KG1 (cell line): ENCODE measurements around the gene OR2S2.
"Not testable (repeated sequence)": the region's sequence is repeated elsewhere in the genome, so short reads cannot be mapped to it uniquely, and the experiment has no call there.

Experiments used
- DNase-seq: peaks from one replicate; lab custom pipeline; 2025; lab: John Stamatoyannopoulos, UW

The OR2S2 gene

DNA sequence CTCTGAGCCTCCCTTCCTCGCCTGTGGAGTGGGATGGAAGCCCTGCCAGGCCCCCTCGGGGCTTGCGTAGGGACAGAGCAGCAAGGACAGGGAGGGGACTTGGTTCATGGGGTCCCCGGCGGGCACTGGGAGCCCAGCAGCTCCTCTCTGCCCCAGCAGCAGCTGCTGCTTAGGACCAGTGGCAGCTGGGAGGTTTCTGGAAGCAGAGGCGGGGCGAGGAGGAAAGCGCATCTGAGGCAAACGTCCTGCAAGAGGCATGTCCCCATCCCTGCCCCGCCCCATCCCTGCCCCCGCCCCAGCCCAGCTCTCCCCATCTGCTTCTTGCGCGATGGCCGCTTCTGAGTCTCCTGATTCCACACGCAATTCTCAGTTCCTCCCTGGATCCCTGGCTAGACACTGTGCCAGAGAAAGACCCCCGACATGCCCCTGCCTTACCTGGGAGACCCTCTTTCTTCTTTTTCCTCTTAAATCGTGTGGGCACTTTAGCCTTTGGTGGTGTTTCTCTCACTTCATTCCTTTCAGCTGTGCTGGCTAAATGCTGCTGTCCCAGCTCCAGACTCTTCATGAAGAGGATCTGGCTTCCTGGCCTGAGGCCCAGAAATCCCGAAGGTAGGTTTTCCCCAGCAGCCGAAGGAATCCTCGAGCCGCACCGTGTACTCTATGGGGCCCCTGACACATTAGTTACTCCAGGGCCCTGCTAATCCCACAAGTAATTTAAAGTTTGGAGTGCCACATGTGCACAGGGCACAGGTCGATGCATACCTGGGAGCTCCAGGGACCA is 4.4 kb upstream of the OR2S2 start:
- no peak for DNase-seq

- no peak for DNase-seq
Measured at GRCh38 chr9:35960039-35960655, 2.2 kb upstream of the OR2S2 start.

GRCh38 chr9:35956651-35957050 is 1.3 kb downstream of the OR2S2 start:
- DNase-seq, result no peak

- peak; percentile 37 for DNase-seq
Measured at GRCh38 chr9:35954942-35955546, 2.9 kb downstream of the OR2S2 start.

DNA sequence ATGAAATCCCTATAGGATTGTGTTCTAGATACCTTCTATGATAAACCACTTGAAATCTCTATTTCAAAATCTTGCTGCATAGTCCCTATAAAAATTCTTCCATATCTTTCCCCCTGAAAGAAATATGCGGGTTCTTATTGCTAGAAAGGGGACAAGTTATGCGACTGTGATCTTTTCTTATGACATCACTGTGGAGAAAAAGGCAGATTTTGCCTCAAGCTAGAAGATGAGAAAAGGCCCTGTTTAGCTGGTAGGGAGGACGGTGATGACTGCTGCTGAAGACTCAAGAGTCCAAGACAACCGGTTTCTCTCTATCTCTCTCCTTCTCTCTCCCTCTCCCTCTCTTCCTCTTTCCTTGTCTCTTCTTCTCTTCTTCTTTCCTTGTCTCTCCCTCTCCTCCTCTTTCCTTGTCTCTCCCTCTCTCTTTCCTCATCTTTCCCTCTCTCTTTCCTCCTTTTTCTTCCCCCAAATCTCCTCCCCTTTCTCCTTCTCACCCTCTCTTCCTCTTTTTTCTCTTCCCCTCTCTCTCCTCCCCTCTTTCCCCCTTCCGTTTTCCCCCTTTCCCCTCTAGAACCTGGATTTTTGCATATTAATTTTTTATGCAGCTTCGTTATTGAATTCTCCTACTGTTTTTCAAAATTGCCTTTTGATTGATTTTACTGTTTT is 5.3 kb downstream of the OR2S2 start:
- DNase-seq, result no peak

DNA sequence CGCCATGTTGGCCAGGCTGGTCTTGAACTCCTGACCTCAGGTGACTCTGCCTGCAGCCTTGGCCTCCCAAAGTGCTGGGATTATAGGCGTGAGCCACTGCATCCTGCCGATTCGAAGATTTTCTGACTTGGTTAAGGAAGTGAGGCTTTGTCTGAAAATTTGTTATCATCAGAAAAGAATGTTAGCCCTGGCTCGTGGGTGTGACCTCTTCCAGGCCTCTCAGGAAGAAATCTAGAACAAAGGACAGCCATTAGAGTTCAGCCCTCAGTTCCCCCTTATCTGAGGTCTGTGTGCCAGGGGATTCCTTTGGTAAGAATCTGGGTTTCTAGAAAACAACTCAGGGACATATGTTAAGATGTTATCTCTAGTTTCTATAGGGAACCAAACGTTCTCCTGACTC is 6.2 kb downstream of the OR2S2 start:
- DNase-seq, result no peak

GRCh38 chr9:35948901-35949318 is 9.0 kb downstream of the OR2S2 start:
- DNase-seq, result no peak

DNA sequence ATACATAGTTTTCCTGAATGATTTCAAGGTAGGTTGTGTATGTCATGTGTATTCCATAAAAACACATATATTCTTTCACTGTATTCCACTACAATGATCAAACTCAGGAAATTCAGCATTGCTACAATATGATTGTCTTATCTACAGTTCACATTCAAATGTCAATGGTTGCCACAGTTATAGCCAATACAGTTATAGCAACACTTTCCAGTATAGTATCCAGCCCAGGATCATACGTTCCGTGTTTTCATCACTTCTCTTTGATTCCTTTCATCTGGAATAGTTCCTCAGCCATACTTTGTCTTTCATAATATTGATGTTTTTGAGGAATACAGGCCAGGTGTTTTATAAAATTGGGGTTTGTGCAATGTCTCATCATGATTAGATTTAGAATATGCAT is 9.5 kb downstream of the OR2S2 start:
- no peak for DNase-seq

- DNase-seq, result peak; percentile 10
Measured at GRCh38 chr9:35945341-35946018, 12.5 kb downstream of the OR2S2 start.

DNA sequence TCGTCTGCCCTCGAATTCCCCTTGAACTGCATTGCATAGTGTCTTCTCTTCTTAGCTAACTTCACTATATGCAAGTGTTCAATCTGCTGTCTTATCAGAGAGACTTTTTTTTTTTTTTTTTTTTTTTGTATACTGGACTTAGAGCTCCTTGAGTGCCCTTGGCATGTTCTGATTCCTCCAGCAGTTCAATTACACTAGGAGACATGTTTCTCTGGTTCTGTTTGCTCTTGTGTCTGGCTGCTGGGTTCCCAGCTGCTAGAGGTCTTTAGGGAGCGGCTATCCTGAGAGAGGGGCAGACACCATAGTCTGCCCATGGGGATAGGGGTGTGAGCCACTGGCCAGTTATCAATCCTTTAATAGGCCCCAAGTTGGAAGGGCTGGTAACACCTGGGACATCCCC is 13.1 kb downstream of the OR2S2 start:
- DNase-seq, result no peak

GRCh38 chr9:35944173-35944572 is 13.8 kb downstream of the OR2S2 start:
- no peak for DNase-seq

DNA sequence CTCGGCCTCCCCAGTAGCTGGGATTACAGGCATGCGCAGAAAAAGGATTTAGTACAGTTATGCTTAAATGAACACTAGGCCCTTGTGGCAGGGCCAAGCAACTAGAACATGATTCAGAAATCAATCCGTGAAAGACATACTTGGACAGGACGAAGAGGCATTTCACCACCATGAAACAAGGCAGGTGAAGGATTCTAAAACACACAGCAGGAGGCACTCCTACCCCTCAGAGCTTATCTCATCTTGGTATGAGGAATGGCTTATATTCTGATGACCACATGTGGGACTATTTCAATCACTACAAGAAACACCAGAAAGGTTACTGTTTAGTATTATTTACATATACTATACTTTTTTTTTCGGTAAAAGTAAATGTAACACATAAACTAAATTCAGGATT is 15.7 kb downstream of the OR2S2 start:
- DNase-seq, result no peak

DNA sequence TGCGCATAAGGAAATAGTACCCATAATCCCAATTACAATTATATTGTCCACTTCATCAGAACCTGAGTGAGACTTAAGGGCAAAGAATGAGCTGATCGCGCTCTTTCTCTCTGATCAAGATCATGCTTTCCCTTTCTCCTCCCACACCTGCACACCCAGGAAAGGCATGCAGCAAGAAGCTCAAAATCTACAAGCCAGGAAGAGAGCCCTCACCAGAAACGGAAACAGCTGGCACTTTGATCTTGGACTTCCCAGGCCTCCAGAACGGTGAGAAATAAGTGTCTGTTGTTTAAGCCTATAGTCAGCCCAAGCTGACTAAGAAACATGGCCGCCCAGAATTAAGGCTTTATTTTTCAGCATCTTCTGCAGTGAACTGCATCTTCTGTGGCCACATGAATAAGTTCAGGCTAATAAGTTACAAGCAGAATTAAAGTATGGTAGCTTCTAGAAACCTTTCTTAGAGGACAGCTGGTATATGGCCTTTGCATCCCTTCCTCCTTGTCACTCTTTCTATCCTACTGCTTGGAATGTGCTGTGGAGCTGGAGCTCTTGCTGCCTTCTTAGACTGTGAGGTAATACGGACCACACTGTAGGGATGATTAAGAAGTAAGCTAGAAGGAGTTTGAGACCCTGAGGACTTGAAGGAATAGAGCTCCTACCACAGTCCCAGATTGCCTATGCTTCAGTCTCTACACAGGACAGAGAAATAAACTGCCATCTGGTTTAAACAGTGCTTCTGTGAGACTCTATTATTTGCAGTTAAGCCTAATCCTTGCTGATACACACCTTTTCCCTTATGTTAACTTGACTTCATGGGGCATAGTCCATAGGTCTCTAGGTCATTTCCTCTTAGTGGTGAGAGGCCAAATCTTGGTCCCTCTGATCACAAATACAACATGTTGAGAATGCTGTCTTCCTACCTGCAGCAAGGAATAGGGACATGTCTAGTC is 17.2 kb downstream of the OR2S2 start:
- DNase-seq, result no peak

GRCh38 chr9:35939679-35940250 is 18.2 kb downstream of the OR2S2 start:
- no peak for DNase-seq

DNA sequence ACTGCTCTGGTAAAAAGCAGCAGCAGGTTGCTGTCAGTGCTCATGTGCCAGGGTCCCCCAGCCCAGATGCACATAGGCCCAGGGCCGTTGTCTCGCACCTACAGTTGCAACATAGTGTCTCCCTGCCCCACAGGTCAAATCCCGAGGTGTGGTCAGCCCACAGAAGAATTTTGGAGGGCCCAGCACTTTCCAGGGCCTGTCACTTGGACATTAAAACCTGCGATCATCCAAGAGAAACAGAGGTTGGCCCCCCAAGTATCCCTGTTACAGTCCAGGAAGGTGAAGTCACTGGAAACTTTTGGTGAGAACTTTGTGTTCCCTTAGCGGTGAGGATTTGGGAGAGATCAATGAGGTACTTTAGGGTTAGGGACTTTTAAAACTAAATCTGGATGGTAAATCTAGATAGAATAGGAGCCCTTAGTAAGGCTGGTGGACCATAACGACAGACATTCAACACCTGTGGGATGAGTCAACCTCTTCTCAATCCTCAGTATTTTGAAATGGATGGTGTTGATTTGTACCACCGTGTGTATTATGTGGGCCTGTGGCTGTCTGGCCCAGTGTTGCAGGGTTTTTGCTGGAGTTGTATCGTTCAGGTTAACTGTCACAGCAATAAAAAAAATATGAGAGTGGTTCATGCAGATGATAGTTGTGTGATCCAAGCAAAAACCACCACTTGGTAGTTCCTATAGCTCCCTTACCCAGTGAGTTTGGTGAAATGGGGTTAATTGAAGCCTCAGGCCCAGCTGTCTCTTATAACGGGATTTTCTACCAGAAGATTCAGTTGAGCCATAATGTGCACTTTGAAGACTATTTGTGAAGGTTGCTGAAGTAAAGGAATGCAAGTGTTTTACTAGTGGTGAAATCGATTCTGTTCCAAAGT is 19.2 kb downstream of the OR2S2 start:
- no peak for DNase-seq

DNA sequence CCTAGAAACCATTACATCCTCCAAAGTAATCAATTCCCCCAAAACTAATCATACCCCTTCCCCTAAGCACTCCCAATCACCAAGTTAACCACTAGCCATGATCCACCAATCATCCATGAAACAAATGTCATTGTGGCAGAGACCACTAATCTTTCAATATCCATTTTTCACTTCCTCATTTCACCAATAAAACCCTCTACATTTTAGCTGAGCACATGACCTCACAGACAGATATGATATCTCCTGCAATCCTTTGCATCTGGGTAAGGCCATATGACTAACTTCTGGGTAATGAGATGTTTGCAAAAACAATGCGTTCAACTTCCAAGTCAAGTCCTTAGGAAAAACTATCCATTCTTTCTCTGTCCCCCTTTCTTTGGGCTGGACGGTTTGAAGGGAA is 20.7 kb downstream of the OR2S2 start:
- no peak for DNase-seq

DNA sequence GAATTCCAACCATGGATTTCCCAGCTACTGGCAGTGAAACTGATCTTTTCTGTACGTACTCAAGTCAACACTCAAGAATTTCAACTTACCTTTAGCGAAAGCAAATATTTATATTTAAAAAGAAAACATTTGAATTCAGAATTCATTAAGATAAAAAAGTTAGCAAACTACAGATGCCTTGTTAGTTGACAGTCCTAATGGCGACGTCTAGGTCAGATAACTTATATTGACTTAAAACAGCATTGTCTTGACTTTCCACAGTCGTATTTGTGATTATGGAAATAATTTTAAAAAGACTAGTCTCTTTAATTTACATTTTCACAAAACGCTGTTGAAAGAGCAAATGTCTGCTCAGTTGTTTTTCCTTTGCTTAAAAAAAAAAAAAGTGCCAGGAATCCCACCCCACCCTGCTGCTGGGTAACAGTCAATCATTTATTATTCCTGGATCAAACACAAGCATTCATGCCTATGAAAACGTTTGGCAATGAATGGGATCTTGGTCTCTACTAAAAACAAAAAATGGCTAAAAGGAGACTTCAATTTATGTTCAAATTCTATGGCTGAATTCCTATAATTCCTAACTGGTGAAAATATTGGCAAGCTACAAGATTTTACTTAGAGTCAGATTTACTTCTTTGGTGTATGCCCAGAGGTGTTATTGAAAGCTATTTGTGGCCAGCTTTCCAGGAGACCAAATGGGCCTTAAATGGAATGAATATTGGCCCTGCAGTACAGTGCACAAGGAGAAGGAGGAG is 22.0 kb downstream of the OR2S2 start:
- DNase-seq, result no peak

DNA sequence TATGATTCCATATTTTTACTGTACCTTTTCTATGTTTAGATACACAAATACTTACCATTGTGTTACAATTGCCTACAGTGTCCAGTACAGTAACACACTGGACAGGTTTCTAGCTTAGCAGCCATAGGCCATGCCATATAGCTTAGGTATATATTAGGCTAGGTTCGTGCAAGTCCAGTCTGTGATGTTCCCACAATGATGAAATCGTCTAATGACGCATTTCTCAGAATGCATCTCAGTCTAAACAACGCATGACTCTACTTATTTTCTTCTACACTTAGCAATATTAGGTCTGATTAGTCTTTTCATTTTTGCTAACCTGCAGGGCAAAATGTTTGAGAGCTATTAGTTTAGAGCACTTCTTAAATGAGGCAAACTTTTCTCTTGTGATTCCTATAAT is 22.7 kb downstream of the OR2S2 start:
- DNase-seq, result no peak

- not testable (repeated sequence) for DNase-seq
Measured at GRCh38 chr9:35934069-35934468, 23.9 kb downstream of the OR2S2 start.
